SJSA1 (cell line): ENCODE measurements around the gene RNF214. TPM values are rescaled to one million over a fixed set of nuclear protein-coding genes. Genes with fewer than 3 reads are reported as not detected.

Source experiments
- DNase-seq, 2 experiments: peaks; one replicate each; pipeline ENCODE4 v3.0.0-alpha.2; 2015 to 2020; ENCODE audit warnings: low spot score in 2 of 2, low read depth in 1 of 2
- H3K27ac ChIP-seq: fragments of 250-450 bp; sonication (Bioruptor Pico); 2 replicates; pipeline ENCODE4 v1.5.1; 2020; ENCODE audit warnings: mild to moderate bottlenecking, moderate library complexity
- H3K27me3 ChIP-seq: fragments of 250-450 bp; sonication (Bioruptor Pico); replicated peaks from 2 replicates; pipeline ENCODE4 v1.5.1; 2020; ENCODE audit warnings: mild to moderate bottlenecking, moderate library complexity
- H3K36me3 ChIP-seq: fragments of 250-450 bp; sonication (Bioruptor Pico); 2 replicates; pipeline ENCODE4 v1.5.1; 2020; ENCODE audit warnings: mild to moderate bottlenecking
- H3K4me1 ChIP-seq: fragments of 250-450 bp; sonication (Bioruptor Pico); replicated peaks from 2 replicates; pipeline ENCODE4 v1.6.1; 2021; ENCODE audit warnings: mild to moderate bottlenecking
- H3K4me3 ChIP-seq: fragments of 250-450 bp; sonication (Bioruptor Pico); 2 replicates; pipeline ENCODE4 v1.5.1; 2020; ENCODE audit warnings: mild to moderate bottlenecking
- H3K9me3 ChIP-seq: fragments of 250-450 bp; sonication (Bioruptor Pico); replicated peaks from 2 replicates; pipeline ENCODE4 v1.5.1; 2020; ENCODE audit warnings: mild to moderate bottlenecking
- total RNA-seq: library from RNA; depleted of rRNA; stranded (reverse); fragments of >200 nt; shearing (Covaris generic); gene quantifications from 2 replicates; pipeline ENCODE4 v1.2.3, GENCODE V29; 2014

RNF214 gene
- total RNA-seq, 1 experiment from 2014 or later: 5.0 TPM

GRCh38 chr11:117192401-117192875 is 40.0 kb upstream of the RNF214 start:
- Histone ChIP-seq H3K27ac (no peak overlapping the region), H3K36me3 (no peaks in the 10 kb centered on the region), H3K27me3 (no peaks in the 10 kb centered on the region), H3K9me3 (no peaks in the 10 kb centered on the region), H3K4me3 (no peak overlapping the region), H3K4me1 (no peaks in the 10 kb centered on the region)
- no peak for DNase-seq

- Histone ChIP-seq H3K36me3 (no peaks in the 10 kb centered on the region), H3K27ac (no peak overlapping the region), H3K4me3 (no peak overlapping the region), H3K9me3 (no peaks in the 10 kb centered on the region), H3K27me3 (no peaks in the 10 kb centered on the region), H3K4me1 (peaks cover 5% of the 10 kb centered on the region)
- no peak for DNase-seq
These were observed 39.1 kb upstream of the RNF214 start for GRCh38 chr11:117193130-117194020.

GRCh38 chr11:117194267-117194666 is 38.2 kb upstream of the RNF214 start:
- Histone ChIP-seq H3K4me3 (no peak overlapping the region), H3K27me3 (no peaks in the 10 kb centered on the region), H3K36me3 (no peaks in the 10 kb centered on the region), H3K9me3 (no peaks in the 10 kb centered on the region), H3K4me1 (peaks cover 11% of the 10 kb centered on the region), H3K27ac (no peak overlapping the region)
- DNase-seq: no peak

DNA sequence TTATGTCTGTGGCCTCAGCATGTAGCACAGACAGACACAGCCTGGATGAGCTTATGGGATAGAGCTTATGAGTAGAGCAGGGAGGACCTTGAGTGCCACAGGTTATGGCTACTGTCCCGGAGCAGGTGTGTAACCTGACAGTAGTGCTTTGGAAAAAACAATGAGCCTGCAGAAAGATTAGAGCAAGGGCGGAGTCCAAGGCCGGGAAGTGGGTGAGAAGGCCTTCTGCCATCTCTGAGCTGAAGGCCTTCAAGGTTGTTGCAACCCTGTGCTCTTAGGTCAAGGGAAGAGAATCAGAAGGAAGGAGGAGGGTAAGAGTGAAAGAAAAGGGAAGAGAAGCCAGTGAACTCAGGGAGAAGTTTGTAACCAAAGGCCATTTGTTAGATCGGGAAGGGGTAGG is 37.2 kb upstream of the RNF214 start:
- DNase-seq: no peak
- Histone ChIP-seq H3K9me3 (no peaks in the 10 kb centered on the region), H3K36me3 (0 out of 2 replicates have a peak, but pooled peaks cover 2% of the 10 kb centered on the region), H3K27me3 (no peaks in the 10 kb centered on the region), H3K27ac (no peak overlapping the region), H3K4me1 (peaks cover 20% of the 10 kb centered on the region), H3K4me3 (no peak overlapping the region)

DNA sequence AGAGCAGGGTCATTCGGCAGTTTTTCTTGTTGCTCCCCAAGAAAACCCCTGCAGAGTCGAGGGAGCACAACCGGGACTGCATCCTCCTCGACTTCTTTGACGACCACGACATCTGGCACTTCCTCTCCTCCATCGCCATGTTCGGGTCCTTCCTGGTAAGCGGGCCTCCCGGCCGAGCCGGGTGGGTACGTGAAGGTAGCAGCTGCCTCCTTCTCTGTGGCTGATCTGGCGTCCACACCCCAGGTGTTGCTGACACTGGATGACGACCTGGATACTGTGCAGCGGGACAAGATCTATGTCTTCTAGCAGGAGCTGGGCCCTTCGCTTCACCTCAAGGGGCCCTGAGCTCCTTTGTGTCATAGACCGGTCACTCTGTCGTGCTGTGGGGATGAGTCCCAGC is 36.7 kb upstream of the RNF214 start:
- no peaks in the 10 kb centered on the region for H3K9me3 ChIP-seq
- H3K27me3 ChIP-seq: no peaks in the 10 kb centered on the region
- no peak for DNase-seq
- H3K4me1 ChIP-seq: peaks cover 24% of the 10 kb centered on the region
- 0 out of 2 replicates have a peak, but pooled peaks cover 2% of the 10 kb centered on the region for H3K36me3 ChIP-seq
- H3K27ac ChIP-seq: no peak overlapping the region
- no peak overlapping the region for H3K4me3 ChIP-seq

- H3K36me3 ChIP-seq: 0 out of 2 replicates have a peak, but pooled peaks cover 2% of the 10 kb centered on the region
- H3K27ac ChIP-seq: no peak overlapping the region
- no peaks in the 10 kb centered on the region for H3K27me3 ChIP-seq
These were observed 35.5 kb upstream of the RNF214 start for GRCh38 chr11:117197006-117197405.

DNA sequence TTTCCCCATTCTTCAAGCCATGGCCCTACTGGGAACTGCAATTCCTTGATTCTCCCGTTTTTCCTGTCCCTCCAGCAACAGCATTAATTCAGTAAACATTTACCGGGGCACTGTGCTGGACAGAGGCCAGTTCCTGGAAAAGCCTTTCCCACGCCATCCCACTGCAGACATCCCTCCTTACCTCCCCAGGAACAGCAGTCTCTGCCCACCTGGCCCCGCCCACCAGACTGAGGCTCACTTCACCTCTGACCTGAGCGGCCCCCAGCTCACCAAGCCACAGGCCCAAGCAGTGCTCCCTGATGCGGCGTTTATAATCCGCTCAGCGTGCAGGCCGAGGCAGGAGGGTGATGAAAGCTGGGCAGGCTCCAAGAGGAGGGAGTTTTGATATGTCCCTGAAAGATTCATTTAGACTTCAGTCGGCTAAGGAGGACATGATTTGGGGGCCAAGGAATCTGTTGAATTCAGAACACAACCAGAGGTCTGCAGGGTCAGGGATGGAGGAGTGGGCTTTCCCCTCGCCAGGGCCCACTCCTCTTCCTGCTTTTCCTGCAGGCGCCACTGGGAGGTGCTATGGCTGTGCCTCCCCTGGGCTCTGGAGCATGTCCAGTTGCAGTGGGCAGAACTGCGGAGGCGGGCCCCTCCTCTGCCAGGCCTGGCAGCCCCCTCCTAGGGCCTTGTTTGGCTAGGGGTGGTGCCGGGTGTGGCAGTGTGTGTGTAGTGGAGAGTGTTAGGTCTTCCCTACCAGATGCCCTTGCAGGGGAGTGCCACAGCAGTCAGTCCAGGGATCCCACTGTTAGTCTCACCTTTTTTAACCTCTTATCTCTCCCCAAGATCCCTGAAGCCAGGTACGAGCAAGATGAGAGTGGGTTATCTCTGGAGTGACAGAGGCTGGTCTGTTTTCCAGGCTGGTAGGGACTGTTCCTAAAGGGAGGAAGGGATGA is 34.7 kb upstream of the RNF214 start:
- peaks cover 3% of the 10 kb centered on the region; the same call in 1 of the 2 replicates for H3K36me3 ChIP-seq
- H3K4me3 ChIP-seq: no peak overlapping the region; the same call in 1 of the 2 replicates
- peaks cover 32% of the 10 kb centered on the region for H3K4me1 ChIP-seq
- peak overlapping the region; percentile 72 for H3K27ac ChIP-seq
- H3K27me3 ChIP-seq: no peaks in the 10 kb centered on the region
- peak; percentile 16 to 50 for DNase-seq
- no peaks in the 10 kb centered on the region for H3K9me3 ChIP-seq

More at GRCh38 chr11:117197006-117197405, 35.5 kb upstream of the RNF214 start:
- Histone ChIP-seq H3K4me3 (no peak overlapping the region), H3K4me1 (peaks cover 32% of the 10 kb centered on the region), H3K9me3 (no peaks in the 10 kb centered on the region)
- DNase-seq: no peak

DNA sequence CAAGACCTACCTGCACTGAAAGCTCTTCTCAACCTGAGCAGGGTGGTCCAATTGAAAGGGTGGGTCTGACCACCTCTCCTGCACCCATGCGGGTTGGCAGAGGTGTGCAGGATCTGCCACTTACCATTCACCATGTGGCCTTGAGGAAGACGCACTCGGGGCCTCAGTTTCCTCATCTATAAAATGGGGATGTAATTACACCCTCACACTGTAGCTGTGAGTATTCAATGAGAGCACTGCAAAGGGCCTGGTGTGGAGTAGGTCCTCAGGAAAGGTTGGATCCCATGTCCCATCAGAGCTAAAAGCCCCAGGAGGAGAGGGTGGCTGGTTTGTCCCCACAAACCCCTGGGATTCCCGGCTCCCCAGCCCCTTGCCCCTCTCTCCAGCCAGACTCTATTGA is 33.9 kb upstream of the RNF214 start:
- Histone ChIP-seq H3K27me3 (no peaks in the 10 kb centered on the region), H3K27ac (peak overlapping the region; percentile 72), H3K4me1 (peaks cover 32% of the 10 kb centered on the region), H3K4me3 (peak overlapping the region; percentile 43), H3K36me3 (peaks cover 11% of the 10 kb centered on the region), H3K9me3 (no peaks in the 10 kb centered on the region)
- no peak for DNase-seq

- Histone ChIP-seq H3K27ac (peak within 1 kb of the TSS; percentile 72), H3K4me1 (peaks cover 32% of the 10 kb centered on the region), H3K4me3 (peak within 1 kb of the TSS; percentile 43), H3K36me3 (peaks cover 18% of the 10 kb centered on the region), H3K27me3 (no peaks in the 10 kb centered on the region), H3K9me3 (no peaks in the 10 kb centered on the region)
- peak; percentile 68 to 87 for DNase-seq
These were observed 33.2 kb upstream of the RNF214 start, which contains the start of gene TAGLN for GRCh38 chr11:117199053-117199915. Gene TAGLN (plus strand): TSS chr11:117199370. CDS start chr11:117203014, 3,644 bp downstream.

- H3K27me3 ChIP-seq: no peaks in the 10 kb centered on the region
- peak overlapping the region; percentile 43 for H3K4me3 ChIP-seq
- H3K9me3 ChIP-seq: no peaks in the 10 kb centered on the region
- no peak for DNase-seq
- H3K4me1 ChIP-seq: peaks cover 32% of the 10 kb centered on the region
- H3K36me3 ChIP-seq: peaks cover 19% of the 10 kb centered on the region
- 0 out of 2 replicates have a peak overlapping the region, but pooled peaks have one; percentile 72 for H3K27ac ChIP-seq
These were observed 32.3 kb upstream of the RNF214 start for GRCh38 chr11:117199916-117200812.

DNA sequence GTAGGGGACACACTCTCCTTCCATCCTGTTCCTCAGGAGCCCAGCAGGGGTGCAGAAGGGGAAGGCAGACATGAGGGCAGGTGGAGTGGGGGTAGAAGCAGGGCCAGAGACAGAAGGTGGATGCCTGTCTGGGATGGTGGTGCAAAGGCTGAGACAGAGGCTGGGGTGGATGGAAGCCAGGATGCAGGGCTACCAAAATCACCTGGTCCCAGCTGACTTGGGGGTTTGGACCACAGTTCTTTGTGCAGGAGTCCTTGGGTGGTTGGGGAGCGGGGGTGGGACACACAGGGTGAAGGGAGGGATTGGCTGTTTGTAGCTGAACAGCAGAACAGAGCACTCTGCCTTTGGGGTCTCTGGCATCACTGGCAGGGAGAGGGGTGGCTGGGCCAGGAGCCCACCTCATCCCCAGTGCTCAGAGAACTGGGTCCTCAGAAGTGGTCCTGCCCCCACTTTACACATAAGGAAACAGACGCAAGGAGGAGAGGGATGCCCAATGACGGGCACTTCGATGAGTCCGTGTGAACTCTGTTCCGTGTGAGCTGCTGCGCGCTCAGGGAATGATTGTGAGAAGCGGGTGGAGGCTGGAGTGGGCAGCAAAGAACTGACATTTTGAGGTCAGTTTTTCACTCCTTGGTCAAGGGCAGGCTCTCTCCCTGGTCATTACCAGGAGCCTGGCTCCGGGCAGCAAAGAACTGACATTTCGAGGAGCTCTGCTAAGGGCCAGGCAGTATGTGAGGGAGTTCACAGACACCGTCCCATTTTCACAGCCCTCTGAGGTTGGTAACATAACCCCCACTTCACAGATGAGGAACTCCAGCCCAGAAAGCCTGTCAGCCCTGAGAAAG is 31.4 kb upstream of the RNF214 start:
- H3K9me3 ChIP-seq: no peaks in the 10 kb centered on the region
- no peaks in the 10 kb centered on the region for H3K27me3 ChIP-seq
- no peak for DNase-seq
- peaks cover 32% of the 10 kb centered on the region for H3K4me1 ChIP-seq
- H3K36me3 ChIP-seq: peaks cover 23% of the 10 kb centered on the region
- no peak overlapping the region for H3K27ac ChIP-seq
- peak overlapping the region; percentile 43 for H3K4me3 ChIP-seq
